C4-2B (cell line): Measurements from ENCODE around the gene SLTM.

Experiments
- ZFX ChIP-seq: fragments of 450-650 bp; IDR thresholded peaks from 2 replicates; pipeline ENCODE4 v1.6.1; 2017
- TF ChIP-seq, protein P1 (sequence below): fragments of 450-650 bp; conservative IDR thresholded peaks from 2 replicates; pipeline ENCODE4 v1.5.1; 2017; ENCODE audit warnings: mild to moderate bottlenecking

DNA sequence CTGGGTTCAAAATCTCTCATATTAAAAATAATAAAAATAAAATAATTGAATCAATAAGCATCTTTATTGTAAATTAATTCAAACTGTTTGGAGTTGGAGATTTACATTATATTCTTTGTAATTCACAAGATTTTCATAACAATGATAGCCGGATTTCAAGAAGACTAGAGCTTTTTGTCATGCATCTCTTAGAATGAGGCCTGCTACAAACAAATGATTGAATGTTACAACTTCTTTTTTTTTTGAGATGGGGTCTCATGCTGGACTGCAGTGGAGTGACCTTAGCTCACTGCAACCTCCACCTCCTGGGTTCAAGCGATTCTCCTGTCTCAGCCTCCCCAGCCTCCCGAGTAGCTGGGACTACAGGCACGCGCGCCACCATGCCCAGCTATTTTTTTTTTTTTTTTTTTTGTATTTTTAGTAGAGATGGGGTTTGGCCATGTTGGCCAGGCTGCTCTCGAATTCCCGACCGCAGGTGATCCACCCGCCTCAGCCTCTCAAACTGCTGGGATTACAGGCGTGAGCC is 3.5 kb downstream of the SLTM start:
- TF ChIP-seq, protein P1, sequence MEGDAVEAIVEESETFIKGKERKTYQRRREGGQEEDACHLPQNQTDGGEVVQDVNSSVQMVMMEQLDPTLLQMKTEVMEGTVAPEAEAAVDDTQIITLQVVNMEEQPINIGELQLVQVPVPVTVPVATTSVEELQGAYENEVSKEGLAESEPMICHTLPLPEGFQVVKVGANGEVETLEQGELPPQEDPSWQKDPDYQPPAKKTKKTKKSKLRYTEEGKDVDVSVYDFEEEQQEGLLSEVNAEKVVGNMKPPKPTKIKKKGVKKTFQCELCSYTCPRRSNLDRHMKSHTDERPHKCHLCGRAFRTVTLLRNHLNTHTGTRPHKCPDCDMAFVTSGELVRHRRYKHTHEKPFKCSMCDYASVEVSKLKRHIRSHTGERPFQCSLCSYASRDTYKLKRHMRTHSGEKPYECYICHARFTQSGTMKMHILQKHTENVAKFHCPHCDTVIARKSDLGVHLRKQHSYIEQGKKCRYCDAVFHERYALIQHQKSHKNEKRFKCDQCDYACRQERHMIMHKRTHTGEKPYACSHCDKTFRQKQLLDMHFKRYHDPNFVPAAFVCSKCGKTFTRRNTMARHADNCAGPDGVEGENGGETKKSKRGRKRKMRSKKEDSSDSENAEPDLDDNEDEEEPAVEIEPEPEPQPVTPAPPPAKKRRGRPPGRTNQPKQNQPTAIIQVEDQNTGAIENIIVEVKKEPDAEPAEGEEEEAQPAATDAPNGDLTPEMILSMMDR, result no peak
- TF ChIP-seq ZFX, result no peak
